Activated CD4-positive, CD25-positive, alpha-beta regulatory T cell treated with anti-CD3 and anti-CD28 coated beads, Interleukin-2, amount 50 U/mL, for 16 hours (primary cell): ENCODE results near the gene CTTNBP2.

Experiments
- DNase-seq: peaks from one replicate; pipeline ENCODE4 v3.0.0-alpha.2; 2020; ENCODE audit warnings: low read depth, low spot score

CTTNBP2 gene

GRCh38 chr7:117870448-117871130 lies 2.7 kb downstream of the CTTNBP2 start:
- DNase-seq: no peak

DNA sequence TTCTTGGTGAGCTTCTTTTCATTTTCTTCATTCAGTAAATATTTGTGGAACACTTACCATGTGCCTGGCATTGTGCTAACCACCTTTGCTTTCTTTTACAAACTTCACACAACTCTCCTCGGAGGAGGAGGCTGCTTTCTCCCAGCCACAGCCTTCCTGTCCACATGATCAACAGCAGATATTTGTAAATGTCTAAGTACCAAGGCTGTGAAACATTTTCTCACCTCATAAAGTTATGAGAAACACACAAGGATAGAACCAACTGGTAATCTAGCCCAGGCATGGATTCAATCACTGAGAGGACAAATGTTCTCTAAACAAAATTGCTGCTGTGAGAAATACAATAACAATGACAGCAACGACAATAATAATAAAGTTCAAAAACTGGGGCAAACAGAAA lies 3.9 kb downstream of the CTTNBP2 start:
- DNase-seq: no peak

DNA sequence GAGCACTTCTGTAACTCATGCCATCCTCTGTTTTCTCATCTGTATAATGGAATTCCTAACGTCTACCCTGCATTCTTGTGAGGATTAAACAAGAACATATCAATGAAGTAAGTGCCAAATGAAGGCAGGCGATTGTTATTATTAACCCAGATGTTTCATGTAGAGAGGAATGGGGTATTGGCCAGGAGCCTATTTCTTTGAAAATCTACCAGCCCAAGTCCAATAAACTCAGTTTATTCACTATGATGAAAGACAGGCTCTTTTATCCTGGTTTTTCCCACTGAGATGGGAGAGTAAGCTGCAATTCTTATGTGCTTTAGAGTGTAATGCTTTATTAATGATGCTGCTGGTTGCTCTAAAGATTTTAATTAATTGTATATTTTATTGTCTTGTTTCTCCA lies 9.6 kb downstream of the CTTNBP2 start:
- no peak for DNase-seq

GRCh38 chr7:117862378-117862777 lies 10.9 kb downstream of the CTTNBP2 start:
- DNase-seq: no peak

DNA sequence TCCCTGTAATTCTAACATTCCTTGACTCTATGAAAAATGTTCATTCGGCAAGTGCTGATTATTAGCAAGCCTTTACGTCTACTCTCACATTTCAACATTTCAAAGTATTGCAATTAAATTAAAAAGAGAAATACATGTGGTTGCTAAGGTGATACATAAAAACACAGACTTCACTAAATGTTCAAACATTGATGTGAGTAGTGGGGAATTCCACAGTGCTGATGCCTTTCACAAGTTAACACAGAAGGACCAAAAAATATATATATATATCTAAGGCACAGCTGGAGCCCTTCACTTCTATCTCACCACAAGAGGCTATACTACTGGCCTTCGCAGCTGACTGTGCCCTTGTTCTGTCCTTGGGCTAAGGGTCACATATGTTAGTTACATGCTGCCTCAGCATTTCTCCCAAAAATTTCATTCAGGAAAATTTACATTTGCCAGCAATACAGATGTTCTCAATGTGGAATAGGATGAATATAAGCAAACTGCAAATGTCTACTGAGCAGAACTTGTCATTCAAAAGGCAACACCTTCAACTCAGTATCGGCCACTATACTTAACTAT lies 13.9 kb downstream of the CTTNBP2 start:
- DNase-seq: no peak

DNA sequence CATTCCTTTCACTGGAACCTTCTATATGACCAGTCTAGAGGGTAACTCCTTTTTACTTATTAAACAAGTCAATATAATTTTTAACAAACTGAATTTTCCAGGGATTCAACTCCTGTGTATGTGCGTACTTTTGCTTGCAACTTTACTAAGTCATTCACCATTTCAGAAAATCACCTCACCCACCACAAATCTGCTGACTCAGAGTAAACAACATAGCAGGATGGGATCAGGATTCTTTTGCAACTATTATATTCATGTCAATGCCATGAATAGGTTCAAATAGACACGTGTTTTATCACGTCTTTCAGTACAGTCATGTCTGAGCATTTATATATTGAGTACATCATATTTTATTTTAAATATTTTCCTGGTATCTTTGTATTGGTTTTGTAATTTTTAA lies 14.5 kb downstream of the CTTNBP2 start:
- DNase-seq: no peak

GRCh38 chr7:117857718-117858117 lies 15.5 kb downstream of the CTTNBP2 start:
- DNase-seq: no peak

DNA sequence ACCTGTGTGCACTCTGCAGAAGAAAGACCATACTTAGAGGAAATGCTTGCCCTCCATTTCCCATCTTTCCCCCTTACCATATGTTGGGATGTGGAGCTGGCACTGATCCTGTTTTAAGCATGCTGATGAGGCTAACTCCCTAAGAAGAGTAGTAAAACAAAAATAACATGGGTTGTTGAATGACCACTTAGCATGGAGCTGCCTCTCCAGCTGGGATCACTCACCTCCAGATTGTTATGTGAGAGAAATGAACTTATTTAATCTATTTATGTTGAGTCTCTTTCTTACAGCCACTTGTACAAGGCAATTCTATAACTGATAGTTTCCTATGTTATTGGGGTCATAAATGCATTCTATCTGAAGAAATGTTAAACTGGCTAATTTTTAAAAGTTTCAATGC lies 17.0 kb downstream of the CTTNBP2 start:
- no peak for DNase-seq

DNA sequence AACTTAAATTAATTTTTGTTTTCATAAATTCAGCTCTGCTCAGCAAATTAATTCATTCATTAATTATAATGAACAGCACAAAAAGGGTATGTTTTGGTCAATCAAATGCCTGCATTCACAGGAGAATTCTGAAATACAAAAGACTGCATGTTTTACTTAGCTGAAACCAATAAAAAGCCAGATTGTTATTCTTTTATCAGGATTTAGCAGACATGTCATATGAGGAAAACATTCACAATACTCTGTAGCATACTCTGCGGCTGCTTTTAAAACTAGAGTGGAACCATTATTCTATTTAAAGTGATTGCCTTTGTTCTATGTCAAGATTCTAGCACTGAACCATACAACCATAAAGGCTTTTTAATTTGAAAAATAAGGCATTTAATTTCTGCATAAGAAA lies 19.1 kb downstream of the CTTNBP2 start:
- DNase-seq: no peak

GRCh38 chr7:117848941-117849340 lies 24.3 kb downstream of the CTTNBP2 start:
- DNase-seq: no peak

DNA sequence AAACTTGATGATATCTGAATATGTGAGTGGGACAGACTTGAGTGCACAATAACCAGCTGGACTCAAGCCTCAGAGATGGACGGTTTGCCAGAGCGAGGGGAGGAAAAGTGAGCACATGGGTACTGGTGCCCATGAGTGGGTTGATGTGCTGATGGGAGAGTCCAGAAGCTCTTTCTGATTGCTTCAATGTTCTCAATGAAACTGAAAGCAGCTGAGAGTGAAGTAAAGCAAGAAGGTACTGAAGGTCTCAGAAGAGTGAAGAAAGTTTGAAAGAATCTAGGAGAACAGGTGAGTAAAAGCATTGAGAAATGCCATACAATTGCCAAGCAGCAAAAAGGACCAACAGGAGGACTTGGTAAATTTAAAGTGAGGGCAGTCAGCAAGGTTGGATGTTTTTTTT lies 28.6 kb downstream of the CTTNBP2 start:
- no peak for DNase-seq

GRCh38 chr7:117841611-117842010 lies 31.6 kb downstream of the CTTNBP2 start:
- no peak for DNase-seq

DNA sequence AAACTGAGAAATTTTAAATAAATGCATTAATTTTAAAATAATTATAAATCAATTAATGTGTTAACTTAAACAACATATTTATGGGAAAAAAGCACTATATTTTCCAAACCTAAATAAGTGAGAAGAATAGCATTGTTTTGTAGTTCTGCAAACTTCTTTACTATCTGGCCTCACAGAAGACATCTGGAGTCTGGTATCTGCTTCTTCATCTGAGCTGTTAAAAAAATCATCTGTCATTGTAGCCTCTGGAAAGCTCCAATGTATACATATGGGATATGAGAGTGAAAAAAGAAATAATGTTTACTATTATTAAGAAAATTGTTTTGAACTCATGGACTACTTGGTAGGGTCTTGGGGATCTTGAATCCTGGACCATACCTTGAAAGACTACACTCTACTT lies 32.2 kb downstream of the CTTNBP2 start:
- no peak for DNase-seq

DNA sequence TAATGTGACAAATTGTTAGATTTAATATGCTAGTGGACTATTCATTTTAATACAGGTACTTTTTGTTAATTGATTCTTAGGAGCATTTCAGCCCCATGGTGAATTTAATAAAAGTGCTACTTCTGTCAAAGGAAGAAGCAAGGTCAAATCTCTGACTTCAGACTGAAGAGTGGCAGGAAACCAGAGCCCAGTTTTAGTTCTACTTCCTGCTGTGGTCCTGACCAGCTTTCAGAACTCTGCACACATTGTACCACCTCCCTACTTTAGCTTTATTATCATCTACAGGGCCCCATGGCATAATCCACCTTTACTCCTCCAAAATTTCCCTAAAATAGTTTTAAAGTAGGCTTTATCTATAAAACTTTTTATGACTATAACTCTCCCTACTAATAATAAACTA lies 33.7 kb downstream of the CTTNBP2 start:
- DNase-seq: no peak

DNA sequence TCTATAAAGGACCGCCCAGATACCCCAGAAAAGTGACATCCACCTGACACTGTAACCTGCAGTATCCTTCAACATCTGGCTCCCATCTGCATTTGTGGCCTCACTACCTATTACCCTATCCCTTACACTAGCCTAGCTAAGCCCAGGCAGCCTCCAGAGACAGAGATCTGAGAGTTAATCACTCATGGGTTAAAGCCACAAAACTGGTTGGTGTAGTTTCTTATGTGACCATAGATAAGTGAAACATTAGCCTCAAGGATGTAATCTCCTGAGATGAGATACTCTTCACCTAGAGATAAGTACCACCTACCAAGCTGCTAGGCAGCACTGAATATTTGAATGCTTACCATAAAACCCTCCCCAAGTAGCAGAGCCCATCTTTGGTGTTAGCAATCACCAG lies 35.4 kb downstream of the CTTNBP2 start:
- no peak for DNase-seq

- no peak for DNase-seq
Observed at GRCh38 chr7:117835016-117835664, 38.1 kb downstream of the CTTNBP2 start.

GRCh38 chr7:117830422-117830954 lies 42.8 kb downstream of the CTTNBP2 start:
- no peak for DNase-seq

DNA sequence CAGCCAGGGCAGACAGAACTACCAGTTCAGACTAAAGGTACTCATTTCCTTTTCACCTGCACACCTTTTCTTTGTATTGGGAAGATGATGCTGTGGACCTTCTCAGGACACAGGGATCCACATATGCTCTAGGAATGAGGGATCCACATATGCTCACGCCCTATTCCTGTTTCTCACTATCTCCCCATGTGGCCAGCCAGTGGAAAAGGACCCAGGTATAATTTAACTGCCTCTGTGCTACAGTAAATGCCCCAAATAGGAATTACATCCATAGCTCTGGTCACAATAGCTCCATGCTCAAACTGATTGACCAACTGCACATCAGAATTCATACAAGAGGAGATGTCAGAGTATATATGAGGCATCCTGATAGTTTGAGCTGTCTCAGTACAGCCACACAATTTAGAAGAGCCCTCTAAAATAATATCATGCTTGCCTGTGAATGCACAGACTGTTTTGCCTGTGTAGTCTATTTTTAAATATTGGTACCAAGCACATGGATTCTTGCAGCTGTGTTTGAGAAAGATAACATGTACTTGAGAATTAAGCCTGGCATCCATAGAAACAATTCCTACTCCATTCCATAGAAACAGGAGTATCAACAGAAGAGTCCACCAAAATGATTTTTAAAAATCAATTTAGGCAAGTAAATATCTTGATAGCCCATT lies 43.7 kb downstream of the CTTNBP2 start:
- no peak for DNase-seq

GRCh38 chr7:117828825-117829224 lies 44.4 kb downstream of the CTTNBP2 start:
- DNase-seq: no peak

DNA sequence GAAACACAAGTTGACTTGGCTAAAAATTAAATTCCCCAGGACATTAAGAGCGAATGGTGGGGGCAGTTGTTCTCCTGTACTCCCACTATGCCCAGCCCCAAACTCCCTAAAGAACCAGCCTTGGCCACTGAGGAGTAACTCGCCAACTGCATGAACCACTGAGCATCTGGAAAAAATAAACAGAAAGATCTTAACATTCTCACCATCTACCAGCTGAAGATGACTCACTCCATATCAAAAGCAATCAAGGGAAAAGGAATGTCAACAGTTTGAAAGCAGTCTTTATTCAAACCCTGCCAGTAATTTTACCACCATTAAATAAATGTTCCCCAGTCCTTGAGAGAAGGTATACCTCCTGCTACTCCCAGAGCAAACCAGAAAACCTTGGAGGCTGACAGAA lies 45.4 kb downstream of the CTTNBP2 start:
- DNase-seq: no peak

GRCh38 chr7:117825132-117825531 lies 48.1 kb downstream of the CTTNBP2 start:
- DNase-seq: no peak

- DNase-seq: no peak
Observed at GRCh38 chr7:117824592-117824991, 48.6 kb downstream of the CTTNBP2 start.

DNA sequence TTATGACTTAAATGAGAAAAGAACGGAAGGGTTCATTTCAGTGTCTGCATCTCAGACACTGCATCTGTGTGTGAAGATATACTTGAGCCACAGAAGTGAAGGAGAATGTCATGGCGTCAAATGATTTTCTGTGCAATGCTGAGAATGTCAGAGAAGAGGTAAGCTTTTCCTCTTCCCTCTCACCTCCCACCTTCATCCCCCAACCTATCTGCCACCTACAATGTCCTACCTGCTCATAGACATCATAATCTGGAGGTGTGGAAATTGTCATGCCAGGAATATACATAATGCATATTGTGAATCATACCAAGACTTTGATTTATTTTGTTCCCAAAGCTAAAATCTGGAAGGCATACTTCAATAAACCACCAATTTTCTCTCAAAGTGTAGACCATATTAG lies 53.7 kb downstream of the CTTNBP2 start:
- no peak for DNase-seq
